ENCODE data around the gene TMX3.

- TF ChIP-seq CTCF (conservative IDR thresholded peaks at IDR 0.05 in 1 of 2, IDR thresholded peaks at IDR 0.05 in 1 of 2; ENCODE audit: low read depth in 1 of 2, low read length in 2 of 2) (no peak), EZH2 (IDR thresholded peaks at IDR 0.05; ENCODE audit: low read length, missing control alignments) (no peak)
Measured at GRCh38 chr18:68733707-68734106, 18.8 kb upstream of the TMX3 start.

All from fibroblast of lung (primary cell).